ENCODE data around the gene CATSPERE.
A peak's percentile ranks its signal among the peaks of the same experiment; 100 is the strongest.
"Not testable (repeated sequence)": the region's sequence is repeated elsewhere in the genome, so short reads cannot be mapped to it uniquely, and the experiment has no call there.

Gene CATSPERE

DNA sequence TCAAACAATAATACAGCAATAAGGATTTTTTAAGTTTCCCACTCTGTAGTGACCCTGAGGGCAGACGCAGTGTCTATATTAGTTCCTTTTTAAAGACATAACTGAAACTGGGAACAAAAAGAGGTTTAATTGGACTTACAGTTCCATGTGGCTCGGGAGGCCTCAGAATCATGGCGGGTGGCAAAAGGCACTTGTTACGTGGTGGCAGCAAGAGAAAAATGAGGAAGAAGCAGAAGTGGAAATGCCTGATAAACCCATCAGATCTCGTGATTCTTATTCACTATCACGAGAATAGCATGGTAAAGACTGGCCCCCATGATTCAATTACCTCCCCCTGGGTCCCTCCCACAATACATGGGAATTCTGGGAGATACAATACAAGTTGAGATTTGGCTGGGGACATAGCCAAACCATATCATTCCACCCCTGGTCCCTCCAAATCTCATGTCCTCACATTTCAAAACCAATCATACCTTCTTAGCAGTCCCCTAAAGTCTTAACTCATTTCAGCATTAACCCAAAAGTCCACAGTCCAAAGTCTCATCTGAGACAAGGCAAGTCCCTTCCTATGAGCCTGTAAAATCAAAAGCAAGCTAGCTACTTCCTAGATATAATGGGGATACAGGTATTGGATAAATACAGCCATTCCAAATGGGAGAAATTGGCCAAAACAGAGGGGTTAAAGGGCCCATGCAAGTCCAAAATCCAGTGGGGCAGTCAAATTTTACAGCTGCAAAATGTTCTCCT is 205.8 kb downstream of the CATSPERE start:
- H2BK15ac ChIP-seq (replicated peaks; ENCODE audit: low read depth); H3K27me3 ChIP-seq (ENCODE audit: insufficient read depth, low read length, poor library complexity); H3K4me1 ChIP-seq (ENCODE audit: control insufficient read depth, low read depth, low read length); DNase-seq; H3K9ac ChIP-seq (ENCODE audit: low read length); H3K4me2 ChIP-seq (ENCODE audit: low read length); H4K5ac ChIP-seq (ENCODE audit: low read length); H2BK120ac ChIP-seq (ENCODE audit: low read depth, low read length); H3K56ac ChIP-seq (ENCODE audit: low read length); H3K27ac ChIP-seq (ENCODE audit: low read depth, low read length); H3K4me3 ChIP-seq (ENCODE audit: low read length); H3K23ac ChIP-seq (ENCODE audit: low read length); H3K4ac ChIP-seq (ENCODE audit: low read depth, low read length); H3K36me3 ChIP-seq (ENCODE audit: control insufficient read depth, insufficient read depth, low read length); H2BK5ac ChIP-seq (ENCODE audit: low read length); H3K18ac ChIP-seq (ENCODE audit: low read length); H2AK5ac ChIP-seq (ENCODE audit: low read length); H4K8ac ChIP-seq (ENCODE audit: low read depth, low read length): not testable (repeated sequence)
- Histone ChIP-seq H3K79me1 (ENCODE audit: low read length) (peaks cover 16% of the 10 kb centered on the region), H3K79me2 (ENCODE audit: control insufficient read depth, insufficient read depth, low read length) (peaks cover 33% of the 10 kb centered on the region)
- WGBS (ENCODE audit: extremely low coverage, insufficient coverage, low lambda C conversion rate): no CpG with 5 or more reads among the region's 6 CpGs

DNA sequence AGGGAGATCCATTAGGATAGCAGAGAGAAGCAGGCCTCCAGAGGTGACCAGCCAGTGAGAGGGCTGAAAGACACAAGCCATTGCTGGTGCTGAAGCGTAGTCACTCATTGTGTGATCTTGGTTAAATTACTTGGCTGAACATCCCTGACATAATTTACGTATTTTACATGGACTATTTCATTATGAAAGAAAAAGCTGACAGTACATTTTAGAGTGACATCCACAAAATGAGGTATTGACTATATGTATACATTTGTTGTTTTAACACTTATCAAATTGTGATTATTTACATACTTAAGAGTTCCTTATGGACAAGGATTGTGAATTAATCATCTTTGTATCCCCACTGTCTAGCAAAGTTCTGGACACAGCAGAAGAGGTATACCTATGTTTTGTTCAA is 206.7 kb downstream of the CATSPERE start:
- Histone ChIP-seq H2BK15ac (replicated peaks; ENCODE audit: low read depth) (no peak overlapping the region), H3K4me2 (ENCODE audit: low read length) (no peak overlapping the region), H3K36me3 (ENCODE audit: control insufficient read depth, insufficient read depth, low read length) (no peaks in the 10 kb centered on the region), H3K4me3 (ENCODE audit: low read length) (no peak overlapping the region), H3K4me1 (ENCODE audit: control insufficient read depth, low read depth, low read length) (no peaks in the 10 kb centered on the region), H4K5ac (ENCODE audit: low read length) (no peak overlapping the region), H4K8ac (ENCODE audit: low read depth, low read length) (no peak overlapping the region), H3K27me3 (ENCODE audit: insufficient read depth, low read length, poor library complexity) (no peaks in the 10 kb centered on the region), H2AK5ac (ENCODE audit: low read length) (no peak overlapping the region), H3K27ac (ENCODE audit: low read depth, low read length) (no peak overlapping the region), H3K79me1 (ENCODE audit: low read length) (peaks cover 14% of the 10 kb centered on the region), H3K23ac (ENCODE audit: low read length) (no peak overlapping the region), H3K4ac (ENCODE audit: low read depth, low read length) (no peak overlapping the region), H3K79me2 (ENCODE audit: control insufficient read depth, insufficient read depth, low read length) (peaks cover 30% of the 10 kb centered on the region), H2BK5ac (ENCODE audit: low read length) (no peak overlapping the region), H2BK120ac (ENCODE audit: low read depth, low read length) (no peak overlapping the region), H3K9ac (ENCODE audit: low read length) (no peak overlapping the region), H3K18ac (ENCODE audit: low read length) (no peak overlapping the region), H3K56ac (ENCODE audit: low read length) (no peak overlapping the region)
- no peak for DNase-seq
- WGBS (ENCODE audit: extremely low coverage, insufficient coverage, low lambda C conversion rate): no CpG with 5 or more reads among the region's 2 CpGs

DNA sequence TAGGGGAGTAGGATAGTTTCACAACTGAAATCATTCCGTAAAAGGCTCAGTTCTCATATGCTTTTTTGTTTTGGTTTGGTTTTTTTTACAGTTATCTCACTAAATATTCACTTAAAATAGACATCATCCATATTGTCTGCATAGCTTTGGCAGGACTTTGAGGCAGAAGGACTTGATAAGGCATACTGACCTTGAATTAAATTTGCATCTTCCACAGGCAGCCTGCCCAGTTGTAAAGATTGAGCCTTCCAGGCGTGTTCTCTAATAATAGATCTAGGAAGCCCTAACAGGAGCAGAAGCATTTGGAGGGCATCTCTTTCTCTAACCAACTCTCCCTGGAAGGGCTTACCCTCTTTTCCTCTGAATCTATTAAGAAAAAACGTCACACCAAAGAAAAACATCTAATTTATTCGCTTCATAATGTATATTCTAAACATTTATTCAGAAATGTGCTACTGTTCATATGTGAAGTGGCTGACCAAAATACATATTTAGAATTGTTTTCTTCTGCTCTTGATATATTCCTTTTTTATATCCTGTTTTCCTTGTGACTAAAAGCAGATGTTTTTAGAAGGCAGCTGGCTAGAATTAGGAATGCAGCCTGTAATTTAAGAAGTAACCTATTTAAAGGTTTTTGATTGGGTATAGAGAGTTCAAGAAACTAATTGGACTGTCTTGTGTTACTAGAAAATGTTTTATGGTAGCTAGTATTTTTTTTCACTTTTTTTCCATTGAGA is 212.0 kb downstream of the CATSPERE start:
- Histone ChIP-seq H3K4me2 (ENCODE audit: low read length) (no peak overlapping the region), H4K8ac (ENCODE audit: low read depth, low read length) (no peak overlapping the region), H4K5ac (ENCODE audit: low read length) (peak overlapping the region; percentile 71), H3K23ac (ENCODE audit: low read length) (no peak overlapping the region), H2BK15ac (replicated peaks; ENCODE audit: low read depth) (no peak overlapping the region), H3K9ac (ENCODE audit: low read length) (no peak overlapping the region), H3K27ac (ENCODE audit: low read depth, low read length) (no peak overlapping the region), H3K4ac (ENCODE audit: low read depth, low read length) (no peak overlapping the region), H3K79me1 (ENCODE audit: low read length) (peaks cover 7% of the 10 kb centered on the region), H3K56ac (ENCODE audit: low read length) (no peak overlapping the region), H3K79me2 (ENCODE audit: control insufficient read depth, insufficient read depth, low read length) (peaks cover 9% of the 10 kb centered on the region), H2AK5ac (ENCODE audit: low read length) (no peak overlapping the region), H2BK5ac (ENCODE audit: low read length) (no peak overlapping the region), H3K27me3 (ENCODE audit: insufficient read depth, low read length, poor library complexity) (no peaks in the 10 kb centered on the region), H3K4me1 (ENCODE audit: control insufficient read depth, low read depth, low read length) (no peaks in the 10 kb centered on the region), H3K18ac (ENCODE audit: low read length) (no peak overlapping the region), H3K4me3 (ENCODE audit: low read length) (no peak overlapping the region), H2BK120ac (ENCODE audit: low read depth, low read length) (no peak overlapping the region), H3K36me3 (ENCODE audit: control insufficient read depth, insufficient read depth, low read length) (no peaks in the 10 kb centered on the region)
- no CpG with 5 or more reads among the region's 4 CpGs for WGBS (ENCODE audit: extremely low coverage, insufficient coverage, low lambda C conversion rate)
- DNase-seq: no peak

DNA sequence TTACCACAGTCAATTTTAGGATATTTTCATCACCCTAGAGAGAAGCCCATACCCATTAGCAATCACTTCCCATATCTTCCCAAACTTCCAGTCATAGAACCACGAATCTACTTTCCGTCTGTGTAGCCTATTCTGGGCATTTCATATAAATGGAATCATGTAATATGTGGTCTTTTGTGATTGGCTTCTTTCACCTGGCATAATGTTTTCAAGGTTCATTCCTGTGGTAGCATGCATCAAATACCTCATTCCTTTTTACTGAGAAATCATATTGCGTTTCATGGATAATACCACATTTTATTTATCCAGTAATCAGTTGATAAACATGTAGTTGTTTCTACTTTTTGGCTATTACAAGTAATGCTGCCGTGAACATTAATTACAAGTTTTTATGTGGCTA is 213.4 kb downstream of the CATSPERE start:
- Histone ChIP-seq H3K4ac (ENCODE audit: low read depth, low read length) (no peak overlapping the region), H2AK5ac (ENCODE audit: low read length) (no peak overlapping the region), H3K27me3 (ENCODE audit: insufficient read depth, low read length, poor library complexity) (no peaks in the 10 kb centered on the region), H3K23ac (ENCODE audit: low read length) (no peak overlapping the region), H2BK5ac (ENCODE audit: low read length) (no peak overlapping the region), H3K9ac (ENCODE audit: low read length) (no peak overlapping the region), H3K79me2 (ENCODE audit: control insufficient read depth, insufficient read depth, low read length) (peaks cover 8% of the 10 kb centered on the region), H2BK120ac (ENCODE audit: low read depth, low read length) (no peak overlapping the region), H3K4me2 (ENCODE audit: low read length) (no peak overlapping the region), H2BK15ac (replicated peaks; ENCODE audit: low read depth) (no peak overlapping the region), H3K56ac (ENCODE audit: low read length) (no peak overlapping the region), H3K79me1 (ENCODE audit: low read length) (peaks cover 7% of the 10 kb centered on the region), H3K4me1 (ENCODE audit: control insufficient read depth, low read depth, low read length) (no peaks in the 10 kb centered on the region), H3K27ac (ENCODE audit: low read depth, low read length) (no peak overlapping the region), H4K8ac (ENCODE audit: low read depth, low read length) (no peak overlapping the region), H3K36me3 (ENCODE audit: control insufficient read depth, insufficient read depth, low read length) (no peaks in the 10 kb centered on the region), H3K4me3 (ENCODE audit: low read length) (no peak overlapping the region), H3K18ac (ENCODE audit: low read length) (no peak overlapping the region), H4K5ac (ENCODE audit: low read length) (no peak overlapping the region)
- no peak for DNase-seq
- WGBS (ENCODE audit: extremely low coverage, insufficient coverage, low lambda C conversion rate): no CpG with 5 or more reads among the region's 4 CpGs

DNA sequence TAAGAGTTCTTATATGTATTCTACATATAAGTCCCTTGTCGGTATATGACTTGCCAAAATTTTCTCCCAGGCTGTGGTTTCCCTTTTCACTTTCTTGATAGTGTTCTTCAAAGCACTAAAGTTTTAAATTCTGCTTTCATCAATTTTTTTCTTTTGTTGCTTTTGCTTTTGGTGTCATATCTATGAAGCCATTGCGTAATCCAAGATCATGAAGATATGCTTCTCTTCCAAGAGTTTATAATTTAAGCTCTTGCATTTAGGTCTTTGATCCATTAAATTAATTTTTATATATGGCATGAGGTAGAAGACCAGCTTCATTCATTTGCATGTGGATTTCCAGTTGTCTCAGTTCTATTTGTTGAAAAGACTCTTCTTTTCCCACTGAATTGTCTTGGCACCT is 214.1 kb downstream of the CATSPERE start:
- Histone ChIP-seq H3K18ac (ENCODE audit: low read length) (no peak overlapping the region), H3K4me1 (ENCODE audit: control insufficient read depth, low read depth, low read length) (no peaks in the 10 kb centered on the region), H2BK15ac (replicated peaks; ENCODE audit: low read depth) (no peak overlapping the region), H3K79me1 (ENCODE audit: low read length) (peaks cover 5% of the 10 kb centered on the region), H3K4me2 (ENCODE audit: low read length) (no peak overlapping the region), H3K4ac (ENCODE audit: low read depth, low read length) (no peak overlapping the region), H3K9ac (ENCODE audit: low read length) (no peak overlapping the region), H2AK5ac (ENCODE audit: low read length) (no peak overlapping the region), H2BK5ac (ENCODE audit: low read length) (no peak overlapping the region), H3K27me3 (ENCODE audit: insufficient read depth, low read length, poor library complexity) (no peaks in the 10 kb centered on the region), H3K79me2 (ENCODE audit: control insufficient read depth, insufficient read depth, low read length) (peaks cover 6% of the 10 kb centered on the region), H3K27ac (ENCODE audit: low read depth, low read length) (no peak overlapping the region), H4K5ac (ENCODE audit: low read length) (no peak overlapping the region), H3K36me3 (ENCODE audit: control insufficient read depth, insufficient read depth, low read length) (no peaks in the 10 kb centered on the region), H3K56ac (ENCODE audit: low read length) (no peak overlapping the region), H3K4me3 (ENCODE audit: low read length) (no peak overlapping the region), H3K23ac (ENCODE audit: low read length) (no peak overlapping the region), H4K8ac (ENCODE audit: low read depth, low read length) (no peak overlapping the region), H2BK120ac (ENCODE audit: low read depth, low read length) (no peak overlapping the region)
- DNase-seq: no peak
- WGBS (ENCODE audit: extremely low coverage, insufficient coverage, low lambda C conversion rate): no CpG with 5 or more reads among the region's 2 CpGs

Measured in mesendoderm (in vitro differentiated cells).